HG03575 (cell line): ENCODE measurements around the gene ZNF212.
A peak's percentile ranks its signal among the peaks of the same experiment; 100 is the strongest.
"Not testable (repeated sequence)": the region's sequence is repeated elsewhere in the genome, so short reads cannot be mapped to it uniquely, and the experiment has no call there.

Experiments used
- ATAC-seq: cut with Tn5 transposase; IDR thresholded peaks from one replicate; pipeline ENCODE4 v1.9.1; 2021; ENCODE audit not compliant: unreplicated experiment, insufficient number of reproducible peaks, low FRiP score; ENCODE audit errors: extremely low read depth

Gene ZNF212

GRCh38 chr7:149217570-149217969, 21.9 kb upstream of the ZNF212 start:
- no peak for ATAC-seq

DNA sequence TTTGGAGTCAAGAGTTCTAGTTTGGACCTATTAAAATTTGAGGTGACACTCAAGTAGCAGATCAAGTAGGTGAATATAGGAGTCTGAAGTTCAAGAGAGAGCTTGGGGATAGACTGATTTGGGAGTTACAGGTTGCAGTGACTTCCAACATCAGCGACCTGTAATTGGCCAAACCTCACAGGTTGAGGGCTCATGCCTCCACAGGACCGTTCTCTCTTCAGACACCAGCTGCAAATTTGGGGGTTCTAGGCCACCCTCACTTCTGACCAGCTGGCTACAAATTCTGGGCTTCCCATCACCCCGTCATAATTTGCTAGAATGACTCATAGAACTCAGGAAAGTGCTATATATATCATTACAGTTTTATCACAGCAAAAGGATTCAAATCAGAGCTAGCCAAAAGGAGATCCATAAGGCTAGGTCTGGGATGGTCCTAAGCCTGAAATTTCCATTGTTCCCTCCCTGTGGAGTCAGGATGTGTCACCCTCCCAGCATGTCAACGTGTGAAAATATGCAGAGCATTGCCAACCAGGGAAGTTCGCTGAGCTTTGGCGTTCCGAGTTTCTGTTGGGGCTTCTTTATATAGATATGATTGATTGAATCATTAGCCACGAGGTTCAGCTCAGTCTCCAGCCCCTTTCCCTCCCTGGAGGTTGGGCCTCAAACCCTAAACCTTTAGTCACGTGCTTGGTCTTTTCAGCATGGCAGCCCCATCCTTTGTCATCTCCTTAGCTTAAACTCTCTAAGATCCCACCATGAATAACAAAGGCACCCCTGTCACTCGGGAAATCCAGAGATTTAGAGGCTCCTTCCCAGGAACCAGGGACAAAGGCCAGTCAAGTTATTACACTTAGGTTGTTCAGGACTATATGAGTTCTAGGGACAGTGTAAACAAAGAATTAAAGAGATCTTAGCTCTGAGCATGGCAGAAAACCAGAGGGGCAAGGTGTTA, 20.7 kb upstream of the ZNF212 start:
- ATAC-seq: no peak

GRCh38 chr7:149220534-149220933, 18.9 kb upstream of the ZNF212 start:
- ATAC-seq: no peak

- ATAC-seq: no peak
Observed at GRCh38 chr7:149223176-149223575, 16.3 kb upstream of the ZNF212 start.

- no peak for ATAC-seq
Observed at GRCh38 chr7:149223761-149224160, 15.7 kb upstream of the ZNF212 start.

DNA sequence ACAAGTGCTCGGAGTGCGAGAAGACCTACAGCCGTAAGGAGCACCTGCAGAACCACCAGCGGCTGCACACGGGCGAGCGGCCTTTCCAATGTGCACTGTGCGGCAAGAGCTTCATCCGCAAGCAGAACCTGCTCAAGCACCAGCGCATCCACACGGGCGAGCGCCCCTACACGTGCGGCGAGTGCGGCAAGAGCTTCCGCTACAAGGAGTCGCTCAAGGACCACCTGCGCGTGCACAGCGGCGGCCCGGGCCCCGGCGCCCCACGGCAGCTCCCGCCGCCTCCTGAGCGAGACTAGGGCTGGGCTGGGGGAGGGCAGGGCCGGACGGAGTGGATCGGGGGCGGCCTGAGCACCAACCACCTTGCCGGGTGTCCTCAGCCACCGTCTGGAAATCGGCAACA, 15.1 kb upstream of the ZNF212 start:
- ATAC-seq: no peak

- no peak for ATAC-seq
Observed at GRCh38 chr7:149225106-149225505, 14.3 kb upstream of the ZNF212 start.

DNA sequence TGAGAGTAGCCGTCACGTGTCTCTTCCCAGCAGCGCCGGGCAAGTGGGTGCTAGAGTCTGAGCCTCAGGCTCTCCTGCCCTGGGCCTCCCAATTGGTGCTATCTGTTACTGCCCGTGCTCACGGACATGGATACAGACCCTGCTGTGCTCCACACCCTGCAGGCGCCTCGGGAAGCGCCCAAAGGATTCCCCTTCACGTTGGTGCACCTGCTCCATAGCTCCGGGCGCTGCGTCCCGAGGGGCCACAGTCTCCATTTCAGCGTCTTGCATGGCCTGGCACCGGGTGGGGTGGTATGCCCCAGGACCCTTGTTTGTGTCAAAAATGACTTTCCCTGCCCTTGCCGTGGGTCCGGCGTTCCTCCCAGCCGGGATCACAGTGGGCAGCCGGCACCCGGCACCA, 13.8 kb upstream of the ZNF212 start:
- ATAC-seq: no peak

GRCh38 chr7:149226366-149226765, 13.1 kb upstream of the ZNF212 start:
- ATAC-seq: not testable (repeated sequence)

DNA sequence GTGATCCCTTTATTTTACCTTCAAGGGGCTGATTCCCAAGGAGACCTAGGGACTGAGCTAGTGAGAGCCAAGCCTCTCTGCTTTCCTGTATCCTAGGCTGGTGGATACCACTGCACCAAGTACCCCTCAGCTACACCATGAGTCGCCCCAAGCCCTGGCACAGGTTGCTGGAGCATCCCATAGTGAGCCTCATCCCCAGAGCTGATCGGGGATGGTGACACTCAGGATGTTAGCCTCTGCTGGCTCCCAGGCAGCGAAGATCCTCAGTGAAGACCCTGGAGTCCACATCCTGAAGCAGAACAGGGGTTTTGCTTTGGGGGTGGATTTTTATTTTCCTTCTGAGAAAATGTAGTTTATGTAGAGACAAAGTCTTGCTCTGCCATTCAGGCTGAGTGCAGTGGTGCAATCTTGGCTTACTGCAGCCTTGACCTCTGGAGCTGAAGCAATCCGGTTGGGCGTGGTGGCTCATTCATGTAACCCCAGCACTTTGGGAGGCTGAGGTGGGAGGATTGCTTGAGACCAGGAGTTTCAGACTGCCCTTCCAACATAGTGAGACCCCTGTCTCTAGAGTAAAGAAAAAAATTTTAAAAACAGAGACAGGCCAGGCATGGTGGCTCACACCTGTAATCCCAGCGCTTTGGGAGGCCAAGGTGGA, 12.5 kb upstream of the ZNF212 start:
- ATAC-seq: no peak

DNA sequence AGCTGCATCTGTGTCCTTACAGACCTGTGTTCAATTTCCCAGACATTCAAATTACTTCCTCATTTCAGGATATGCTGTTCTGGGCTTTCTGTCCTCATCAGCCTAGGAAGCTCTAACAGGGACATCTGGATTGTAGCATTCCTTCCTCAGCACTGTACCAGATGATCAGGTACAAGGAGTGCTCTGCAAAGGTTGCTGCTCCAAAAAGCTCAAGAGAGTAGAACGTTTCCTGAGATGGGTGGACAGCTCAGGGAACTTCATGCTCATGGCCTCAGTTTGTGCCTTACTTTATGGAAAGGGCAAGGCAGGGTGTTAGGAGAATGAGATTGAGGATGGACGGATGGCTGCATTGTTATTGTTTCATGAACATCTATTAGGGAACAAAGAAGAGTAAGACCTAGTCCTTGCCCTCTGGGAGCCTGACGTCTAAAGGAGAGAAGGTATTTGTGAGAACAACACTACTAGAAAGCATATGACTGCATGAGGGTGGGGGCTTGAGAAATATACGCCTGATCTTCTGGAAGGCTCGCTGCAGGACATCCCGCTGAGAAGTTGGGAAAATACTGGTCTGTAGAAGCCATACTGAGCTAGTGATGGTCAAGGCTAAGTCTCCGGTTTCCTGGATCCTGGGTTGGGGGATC, 10.5 kb upstream of the ZNF212 start:
- no peak for ATAC-seq

- ATAC-seq: no peak
Observed at GRCh38 chr7:149229526-149229925, 9.9 kb upstream of the ZNF212 start.

DNA sequence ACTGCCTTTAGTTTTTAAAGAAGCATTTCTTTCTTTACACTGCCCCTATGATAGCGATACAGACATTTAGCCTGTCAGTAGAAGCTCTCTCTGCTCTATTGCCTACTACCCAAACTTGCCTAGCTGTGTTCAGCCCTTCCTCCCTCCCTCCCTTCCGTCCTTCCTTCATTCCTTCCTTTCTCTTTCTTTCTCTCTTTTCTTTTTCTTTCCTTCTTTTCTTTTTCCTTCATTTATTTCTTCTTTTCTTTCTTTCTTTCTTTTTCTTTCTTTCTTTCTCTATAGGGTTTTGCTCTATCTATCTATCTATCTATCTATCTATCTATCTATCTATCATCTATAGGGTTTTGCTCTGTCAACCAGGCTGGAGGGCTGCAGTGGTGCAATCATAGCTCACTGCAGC, 7.1 kb upstream of the ZNF212 start:
- no peak for ATAC-seq

DNA sequence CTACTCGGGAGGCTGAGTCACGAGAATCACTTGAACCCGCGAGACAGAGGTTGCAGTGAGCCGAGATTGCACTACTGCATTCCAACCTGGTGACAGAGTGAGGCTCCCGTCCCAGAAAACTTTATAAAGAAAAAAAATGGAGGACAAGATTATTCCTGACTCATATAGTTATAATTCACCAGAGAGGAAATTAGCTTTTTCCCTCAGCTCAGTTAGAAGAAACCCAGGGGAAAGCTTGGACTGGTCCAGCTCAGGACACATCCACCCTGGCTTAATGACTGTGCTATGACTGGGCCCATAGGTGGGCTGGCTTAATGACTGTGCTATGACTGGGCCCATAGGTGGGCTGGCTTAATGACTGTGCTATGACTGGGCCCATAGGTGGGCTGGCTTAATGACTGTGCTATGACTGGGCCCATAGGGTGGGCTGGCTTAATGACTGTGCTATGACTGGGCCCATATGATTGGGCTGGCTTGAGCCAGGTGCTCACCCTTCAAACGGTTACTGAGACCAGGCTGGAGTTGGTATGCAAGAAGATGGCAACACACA, 5.7 kb upstream of the ZNF212 start:
- ATAC-seq: not testable (repeated sequence)

DNA sequence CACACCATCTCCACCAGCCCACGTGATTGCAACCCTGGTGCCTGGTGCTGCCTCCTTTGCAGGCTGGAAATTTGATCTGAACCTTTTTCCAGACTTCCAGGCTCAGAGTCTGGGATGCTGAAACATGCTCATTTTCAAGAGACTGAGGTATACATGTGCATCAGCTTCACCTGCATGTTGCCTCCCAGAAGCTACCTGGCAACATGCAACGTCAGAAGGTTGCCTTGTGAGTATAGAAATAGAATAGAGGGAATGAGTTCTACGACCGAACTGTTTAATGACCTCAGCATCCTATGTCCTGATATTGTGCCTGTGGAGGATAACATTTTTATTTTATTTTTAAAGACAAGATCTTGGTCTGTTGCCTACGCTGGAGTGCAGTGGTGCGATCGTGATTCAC, 1.9 kb upstream of the ZNF212 start:
- ATAC-seq: no peak

DNA sequence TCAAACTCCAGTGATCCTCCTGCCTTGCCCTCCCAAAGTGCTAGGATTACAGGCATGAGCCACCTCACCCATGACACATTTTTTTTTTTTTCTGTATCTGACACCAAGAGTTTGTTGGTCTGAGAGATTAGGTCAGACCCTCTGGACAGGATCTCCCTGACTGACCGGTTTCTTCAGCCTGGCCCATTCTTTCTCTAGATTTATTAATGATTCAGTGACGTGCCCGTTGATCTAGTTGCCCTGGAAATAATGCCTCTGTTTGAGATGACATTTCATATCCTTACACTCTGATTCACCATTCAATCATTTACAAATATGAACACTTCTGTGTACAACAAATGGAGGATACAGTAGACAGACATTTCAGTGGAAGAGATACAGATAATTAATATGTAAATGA, 1.4 kb upstream of the ZNF212 start:
- no peak for ATAC-seq

GRCh38 chr7:149240637-149241036, 1.2 kb downstream of the ZNF212 start:
- no peak for ATAC-seq

DNA sequence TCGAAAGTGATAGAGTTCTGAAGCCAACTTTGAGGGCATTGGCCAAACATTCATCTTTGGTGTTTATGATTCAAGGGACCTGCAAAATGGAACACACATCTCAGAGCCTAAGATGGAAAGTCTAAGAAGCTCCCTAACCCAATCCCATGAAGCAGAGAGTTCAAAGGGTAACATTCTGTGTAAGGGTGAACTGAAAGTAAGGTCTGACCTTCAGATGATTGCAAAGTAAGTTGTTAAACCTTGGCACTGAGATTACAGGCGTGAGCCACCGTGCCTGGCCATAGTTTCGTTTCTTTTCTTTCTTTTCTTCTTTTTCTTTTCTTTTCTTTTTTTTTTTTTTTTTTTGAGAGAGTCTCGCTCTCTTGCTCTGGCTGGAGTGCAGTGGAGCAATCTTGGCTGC, 2.2 kb downstream of the ZNF212 start:
- ATAC-seq: no peak

DNA sequence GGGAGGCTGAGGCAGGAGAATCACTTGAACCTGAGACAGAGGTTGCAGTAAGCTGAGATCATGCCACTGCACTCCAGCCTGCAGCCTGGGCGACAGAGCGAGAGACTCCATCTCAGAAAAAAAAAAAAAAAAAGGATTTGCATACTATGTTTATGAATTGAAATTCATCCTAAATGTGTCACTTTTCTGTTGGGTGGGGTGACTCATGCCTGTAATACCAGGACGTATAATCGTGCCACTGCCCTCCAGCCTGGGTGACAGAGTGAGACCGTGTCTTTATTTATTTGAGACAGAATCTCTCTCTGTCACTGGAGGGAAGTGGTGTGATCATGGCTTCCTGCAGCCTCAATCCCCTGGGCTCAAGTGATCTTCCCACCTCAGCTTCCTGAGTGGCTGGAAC, 5.8 kb downstream of the ZNF212 start:
- ATAC-seq: peak; percentile 42

DNA sequence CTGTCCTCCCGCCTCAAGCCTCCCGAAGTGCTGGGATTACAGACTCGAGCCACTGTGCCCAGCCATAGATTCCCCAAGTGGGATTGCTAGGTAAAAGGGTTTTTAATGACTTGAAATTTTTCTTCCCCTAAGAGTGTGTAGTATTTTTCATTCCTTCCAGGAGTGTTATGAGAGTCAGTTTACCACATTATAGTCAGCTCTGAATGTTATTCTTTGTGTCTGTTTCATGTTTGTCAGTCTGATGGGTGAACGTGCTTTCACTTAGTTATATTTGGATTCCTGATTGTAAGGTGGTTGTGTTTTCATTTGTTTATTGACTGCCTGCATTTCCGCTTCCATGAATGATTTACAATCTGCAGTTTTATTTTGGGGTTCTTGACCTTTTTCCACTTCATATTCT, 6.3 kb downstream of the ZNF212 start:
- no peak for ATAC-seq
